Stimulated activated naive CD4-positive, alpha-beta T cell (primary cell): ENCODE data around the gene PIGU.
A peak's percentile ranks its signal among the peaks of the same experiment; 100 is the strongest.
"Not testable (repeated sequence)": the region's sequence is repeated elsewhere in the genome, so short reads cannot be mapped to it uniquely, and the experiment has no call there.

ENCODE experiments used
- DNase-seq, 6 experiments: peaks; one replicate each; lab custom pipeline; 2025; lab: John Stamatoyannopoulos, UW

PIGU gene

GRCh38 chr20:34706912-34707784 is 30.3 kb upstream of the PIGU start:
- no peak for DNase-seq

- no peak for DNase-seq
Observed at GRCh38 chr20:34706302-34706875, 29.5 kb upstream of the PIGU start.

- no peak for DNase-seq
Observed at GRCh38 chr20:34705397-34706301, 28.8 kb upstream of the PIGU start.

GRCh38 chr20:34705008-34705396 is 28.1 kb upstream of the PIGU start:
- DNase-seq, result no peak

- DNase-seq, result peak; percentile 83 to 89 (median 86)
Observed at GRCh38 chr20:34704177-34705007, 27.5 kb upstream of the PIGU start, which contains the start of gene TP53INP2. Gene TP53INP2 (plus strand): TSS chr20:34704344. CDS start chr20:34708740, 4,396 bp downstream.

GRCh38 chr20:34703424-34704176 is 26.7 kb upstream of the PIGU start:
- peak in 3 of 6 experiments; percentile 20 to 56 (median 55) for DNase-seq

- no peak for DNase-seq
Observed at GRCh38 chr20:34703061-34703423, 26.1 kb upstream of the PIGU start.

GRCh38 chr20:34701405-34702085 is 24.7 kb upstream of the PIGU start:
- no peak for DNase-seq

GRCh38 chr20:34693414-34693813 is 16.5 kb upstream of the PIGU start:
- no peak for DNase-seq

- no peak for DNase-seq
Observed at GRCh38 chr20:34691838-34692237, 14.9 kb upstream of the PIGU start.

- DNase-seq, result no peak
Observed at GRCh38 chr20:34689486-34689885, 12.6 kb upstream of the PIGU start.

- DNase-seq, result no peak
Observed at GRCh38 chr20:34683667-34684066, 6.8 kb upstream of the PIGU start.

GRCh38 chr20:34680586-34681175 is 3.8 kb upstream of the PIGU start:
- no peak for DNase-seq

GRCh38 chr20:34675993-34676641 is 775 bp downstream of the PIGU start:
- DNase-seq, result no peak

GRCh38 chr20:34675561-34675960 is 1.3 kb downstream of the PIGU start:
- DNase-seq, result no peak

- DNase-seq, result no peak
Observed at GRCh38 chr20:34673412-34673811, 3.5 kb downstream of the PIGU start.

- no peak for DNase-seq
Observed at GRCh38 chr20:34669094-34669493, 7.8 kb downstream of the PIGU start.

GRCh38 chr20:34664751-34665150 is 12.1 kb downstream of the PIGU start:
- DNase-seq, result not testable (repeated sequence)

GRCh38 chr20:34663213-34663943 is 13.5 kb downstream of the PIGU start:
- DNase-seq, result no peak
